Activated CD4-positive, CD25-positive, alpha-beta regulatory T cell treated with anti-CD3 and anti-CD28 coated beads, Interleukin-2, amount 50 U/mL, for 72 hours (primary cell): Measurements from ENCODE around the gene RPS14.

ENCODE experiments used
- DNase-seq: peaks from one replicate; pipeline ENCODE4 v3.0.0; 2021

Gene RPS14

GRCh38 chr5:150449517-150450339 is at the start of gene RPS14:
Gene RPS14 (minus strand): TSS chr5:150449739. CDS start chr5:150447733, 2,006 bp downstream.
- peak; percentile 93 for DNase-seq

DNA sequence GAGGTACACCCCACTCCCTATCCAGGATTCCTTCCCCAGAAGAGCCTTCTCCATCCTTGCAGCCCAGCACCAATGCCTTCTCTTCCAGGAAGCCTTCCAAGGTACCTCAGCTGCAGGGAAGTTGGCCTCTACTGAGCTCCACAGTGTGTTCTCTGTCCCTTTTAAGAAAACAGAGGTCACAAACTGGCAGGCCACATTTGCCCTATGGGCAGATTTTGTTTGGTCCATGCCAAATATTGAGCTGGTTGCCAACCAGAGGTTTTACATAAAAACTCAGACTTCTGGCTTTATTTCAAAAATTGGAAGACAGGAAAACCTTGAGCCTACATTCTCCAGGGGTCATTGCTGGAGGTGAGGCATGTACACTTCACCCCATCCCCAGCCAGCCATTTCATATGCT is 49.4 kb upstream of the RPS14 start:
- DNase-seq = no peak

DNA sequence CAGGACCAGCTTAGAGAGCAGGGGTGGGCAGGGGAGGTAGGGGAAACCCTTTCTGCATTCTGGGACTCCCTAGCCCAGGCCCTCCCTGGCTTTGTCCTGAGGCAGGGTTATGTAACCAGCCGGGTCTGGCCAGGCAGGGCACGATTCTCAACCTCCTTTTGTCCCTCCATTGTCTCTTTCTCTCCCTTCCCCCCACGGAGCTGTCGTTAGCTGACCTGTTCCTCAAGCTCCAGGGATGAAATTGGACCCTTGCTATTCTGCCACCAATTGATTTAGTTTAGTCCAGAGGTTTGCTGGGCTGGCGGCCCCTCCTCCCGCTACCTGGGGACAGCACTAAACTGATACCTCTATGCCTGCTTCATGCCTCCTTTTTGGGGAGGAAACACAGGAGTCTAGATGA is 49.0 kb upstream of the RPS14 start:
- no peak for DNase-seq

- no peak for DNase-seq
Measured at GRCh38 chr5:150497989-150498317, 48.4 kb upstream of the RPS14 start.

DNA sequence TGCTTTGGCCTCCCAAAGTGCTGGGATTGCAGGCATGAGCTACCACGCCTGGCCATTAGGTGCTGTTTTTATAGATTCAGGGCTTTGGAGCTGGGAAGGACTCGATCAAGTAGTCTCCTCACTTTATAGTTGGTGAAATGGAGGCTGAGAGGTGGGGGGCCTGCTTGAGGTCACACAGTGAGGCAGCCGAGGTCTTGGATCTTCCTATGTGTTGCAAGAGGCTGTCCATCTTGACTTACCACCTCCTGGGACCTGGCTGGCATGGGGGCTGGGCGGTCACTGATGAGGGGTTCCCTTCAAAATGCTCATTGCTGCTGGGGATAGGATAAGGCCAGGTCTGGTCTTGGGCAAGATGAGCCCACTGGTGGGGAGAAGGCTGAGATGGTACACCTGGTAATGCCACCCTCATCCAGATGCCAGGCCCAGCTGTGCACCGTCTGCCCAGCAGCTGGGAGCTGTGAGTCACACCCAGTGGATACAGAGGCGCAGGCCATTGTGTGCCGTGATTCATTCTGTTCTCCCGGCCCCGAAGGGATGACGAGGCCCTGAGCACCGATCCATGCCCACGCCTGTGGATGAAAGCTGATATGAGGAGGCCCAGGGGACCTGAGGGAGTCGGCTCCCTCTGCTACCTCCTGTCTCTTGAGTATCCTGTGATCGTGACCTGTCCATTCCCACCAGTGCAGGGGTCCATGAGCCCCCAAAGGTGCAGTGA is 47.9 kb upstream of the RPS14 start:
- no peak for DNase-seq

DNA sequence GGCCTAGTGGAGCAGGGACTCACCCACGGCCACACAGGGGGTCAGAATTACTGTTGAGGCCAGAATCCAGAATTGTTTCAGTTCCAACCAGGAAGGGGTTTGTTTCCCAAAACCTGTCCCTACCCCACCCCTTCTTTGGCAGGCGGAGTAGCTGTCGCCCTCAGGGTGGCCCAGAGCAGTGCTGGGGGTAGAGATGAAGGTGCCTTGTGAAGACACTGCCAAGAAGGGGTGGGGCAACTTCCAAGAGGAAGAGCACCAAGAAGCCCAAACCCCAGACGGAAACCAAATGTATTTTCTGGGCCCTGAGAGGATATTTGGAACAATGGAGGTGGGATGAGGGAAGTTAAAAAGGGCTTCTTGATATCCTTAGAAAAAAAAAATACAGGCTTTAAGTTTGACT is 47.0 kb upstream of the RPS14 start:
- no peak for DNase-seq

DNA sequence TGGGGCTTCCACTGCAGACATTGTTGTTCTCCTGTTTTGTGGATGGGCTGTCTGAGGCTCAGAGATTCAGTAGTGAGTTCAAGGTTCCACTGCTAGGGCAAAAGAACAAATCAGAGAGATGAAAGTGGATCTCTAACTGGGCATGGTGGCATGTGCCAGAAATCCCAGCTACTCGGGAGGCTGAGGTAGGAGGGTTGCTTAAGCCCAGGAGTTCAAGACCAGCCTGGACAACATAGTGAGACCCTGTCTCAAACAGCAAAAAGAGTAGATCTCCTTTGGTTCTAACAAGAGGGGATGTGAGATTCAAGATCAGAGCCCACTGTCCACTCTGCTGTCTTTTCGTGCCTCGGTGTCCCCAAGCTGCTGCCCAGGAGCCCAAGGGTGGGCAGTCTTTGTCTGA is 46.6 kb upstream of the RPS14 start:
- no peak for DNase-seq

GRCh38 chr5:150492621-150493020 is 43.1 kb upstream of the RPS14 start:
- DNase-seq = no peak

DNA sequence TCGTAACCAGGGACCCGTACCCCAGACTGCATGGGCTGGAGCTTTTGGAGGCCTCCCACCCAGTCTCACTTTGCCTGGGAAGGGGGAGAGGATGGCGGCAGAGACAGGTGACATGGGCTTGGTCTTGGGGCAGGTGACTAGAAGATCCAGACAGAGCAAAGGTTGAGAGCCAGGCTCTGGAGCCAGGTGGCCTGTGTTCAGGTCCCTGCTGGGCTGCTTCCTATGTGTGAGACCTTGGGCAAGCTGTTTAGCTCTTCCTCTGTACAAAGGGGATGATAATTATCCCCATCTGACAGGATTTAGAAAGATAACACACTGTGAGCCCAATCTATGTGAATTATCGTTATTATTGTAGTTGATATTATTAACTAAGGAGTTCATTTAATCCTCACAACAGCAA is 42.3 kb upstream of the RPS14 start:
- no peak for DNase-seq

GRCh38 chr5:150490754-150491153 is 41.2 kb upstream of the RPS14 start:
- DNase-seq = no peak

GRCh38 chr5:150490296-150490669 is 40.7 kb upstream of the RPS14 start:
- no peak for DNase-seq

- DNase-seq = no peak
Measured at GRCh38 chr5:150489360-150490295, 40.1 kb upstream of the RPS14 start.

DNA sequence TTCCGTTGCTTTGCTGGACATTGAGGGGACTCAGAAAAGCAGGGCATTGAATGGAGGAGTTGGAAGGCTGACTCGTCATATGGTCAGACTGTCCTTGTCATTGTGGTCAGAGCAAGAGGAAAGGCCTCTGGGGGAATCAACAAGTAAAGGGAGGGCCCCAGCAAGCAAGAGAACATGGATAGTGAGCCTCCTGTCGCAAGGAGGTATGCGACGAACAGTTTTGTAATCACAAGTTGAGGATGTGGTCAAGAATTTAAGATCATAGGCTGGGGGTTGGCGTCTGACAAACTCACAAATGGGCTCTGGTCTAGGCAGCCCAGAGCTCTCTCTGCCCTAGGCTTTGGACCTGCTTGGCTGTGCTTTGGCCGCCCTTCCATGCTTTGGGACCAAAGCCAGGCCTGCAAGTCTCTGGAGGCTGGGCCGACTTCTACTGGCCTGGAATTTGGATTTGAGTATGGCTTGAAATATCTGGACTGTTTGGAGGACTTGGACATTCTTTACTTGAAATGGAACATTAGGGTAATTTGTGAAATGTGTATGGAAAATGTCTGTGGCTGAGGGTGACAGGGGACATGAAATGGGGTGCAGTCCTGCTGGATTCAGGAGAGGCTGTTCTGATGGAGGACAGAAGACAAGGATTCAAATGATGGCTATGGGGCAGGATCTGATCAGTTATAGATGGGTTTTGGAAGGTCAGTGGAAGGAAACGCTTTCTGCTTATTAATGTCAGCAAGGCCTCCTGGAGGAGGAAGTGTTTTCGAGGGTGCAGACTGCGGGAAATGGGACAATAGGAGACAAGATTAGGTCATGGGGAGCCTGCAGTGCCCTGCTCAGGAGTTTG is 39.2 kb upstream of the RPS14 start:
- DNase-seq = no peak

GRCh38 chr5:150487199-150488061 is 37.9 kb upstream of the RPS14 start:
- no peak for DNase-seq

- peak; percentile 40 for DNase-seq
Measured at GRCh38 chr5:150486402-150487198, 37.1 kb upstream of the RPS14 start.

GRCh38 chr5:150485693-150486401 is 36.3 kb upstream of the RPS14 start:
- peak; percentile 34 for DNase-seq

DNA sequence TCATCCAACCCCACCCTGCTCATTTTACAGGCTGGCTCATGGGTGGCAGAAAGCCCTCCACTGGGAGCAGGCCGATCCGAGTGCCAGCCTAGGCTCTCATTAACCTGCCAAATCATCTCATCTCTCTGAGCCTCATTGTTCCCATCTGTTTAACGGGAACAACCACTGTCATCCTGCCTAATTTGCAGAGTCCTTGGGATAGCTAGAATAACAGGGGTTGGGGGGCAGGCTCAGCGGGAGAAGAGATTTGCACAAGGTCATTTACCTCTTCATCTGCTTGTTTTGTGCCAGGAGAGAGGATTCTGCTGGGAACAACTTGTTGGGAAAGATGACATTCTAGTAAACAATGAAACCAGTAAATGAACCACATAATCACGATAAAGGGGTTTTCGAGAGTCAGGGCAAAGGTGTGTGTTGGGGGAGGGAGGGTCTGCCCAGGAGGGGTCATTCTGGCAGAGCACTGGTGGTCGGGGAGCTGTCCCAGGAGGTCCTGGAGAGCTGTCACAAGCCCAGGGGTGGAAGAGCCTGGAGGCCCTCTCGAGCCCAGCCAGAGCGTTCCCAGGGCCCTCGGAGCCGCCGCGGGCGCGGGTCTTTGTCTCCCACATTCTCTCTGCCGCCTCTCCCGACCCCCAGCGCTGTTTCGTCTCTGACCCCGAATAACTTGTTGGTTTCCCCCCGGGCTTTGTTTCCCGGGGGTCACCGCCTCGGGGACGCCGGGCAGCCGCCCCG is 35.6 kb upstream of the RPS14 start:
- DNase-seq = no peak

DNA sequence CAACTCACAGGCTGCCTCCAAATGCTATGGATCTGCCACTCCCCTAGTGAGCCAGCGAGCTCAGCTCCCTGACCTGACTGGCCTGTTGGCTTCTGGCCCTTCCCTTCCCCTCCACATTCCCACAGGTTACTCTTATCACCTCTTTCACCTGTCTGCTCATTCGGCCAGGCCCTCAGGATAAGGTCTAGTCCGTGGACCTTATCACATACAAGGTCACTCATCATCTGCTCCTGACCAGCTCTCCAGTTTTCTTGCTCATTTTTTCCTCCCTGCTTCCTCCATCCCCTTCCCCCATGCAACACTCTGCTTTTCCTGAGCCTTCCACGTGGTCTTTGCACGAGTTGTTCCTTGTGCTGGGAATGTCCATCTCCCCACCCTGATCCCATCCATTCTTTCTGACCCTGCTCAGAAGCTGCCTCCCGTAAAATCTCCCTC is 32.5 kb upstream of the RPS14 start:
- DNase-seq = no peak

DNA sequence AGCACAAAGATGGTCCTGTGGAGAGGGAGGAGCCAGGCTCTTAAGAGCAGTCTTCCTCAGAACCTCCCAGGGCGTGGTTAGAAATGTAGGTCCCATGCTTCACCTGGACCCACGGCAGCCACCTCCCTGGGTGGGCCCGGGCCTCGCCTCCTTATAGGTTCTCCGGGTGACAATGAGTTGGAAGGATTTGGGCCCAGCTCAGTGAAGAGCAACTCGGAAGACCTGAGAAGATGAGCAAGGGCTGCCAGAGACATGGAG is 32.1 kb upstream of the RPS14 start:
- no peak for DNase-seq

DNA sequence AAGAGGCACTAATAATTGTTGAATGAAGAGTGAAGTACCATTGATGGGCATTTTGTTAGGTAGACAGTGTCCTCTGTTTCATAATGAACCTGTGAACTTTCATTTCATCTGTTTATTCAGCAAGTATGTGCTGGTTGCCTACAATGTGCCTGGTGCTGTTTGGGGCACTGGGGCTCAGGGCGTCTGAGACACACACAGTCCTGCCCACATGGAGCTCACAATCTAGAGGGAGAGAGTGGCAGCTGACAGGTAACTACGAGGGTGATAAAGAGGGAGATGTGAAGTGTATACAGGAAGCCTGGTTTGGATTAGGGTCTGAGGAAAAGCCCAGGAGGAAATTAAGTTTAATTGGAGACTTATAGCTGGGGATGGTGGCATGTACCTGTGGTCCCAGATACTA is 29.9 kb upstream of the RPS14 start:
- no peak for DNase-seq
